H1 (cell line): ENCODE data around the gene KDR. TPM values are rescaled to one million over a fixed set of nuclear protein-coding genes. Genes with fewer than 3 reads are reported as not detected.

Experiments
- CTCF ChIA-PET: fragments of 300-600 bp; sonication (Branson Sonifier 250); formaldehyde crosslinking; loops from one replicate; lab custom pipeline; 2021; ENCODE audit not compliant: partially characterized antibody; lab: Charles Lee
- POLR2A ChIA-PET: fragments of 300-600 bp; sonication (Branson Sonifier 250); formaldehyde crosslinking; loops from one replicate; lab custom pipeline; 2021; ENCODE audit warnings: inconsistent platforms; ENCODE audit not compliant: partially characterized antibody; lab: Charles Lee
- DNase-seq, 2 experiments: peaks; one replicate each; pipeline versions ENCODE4 v3.0.0 to v3.0.0-alpha.2; 2010 to 2022; ENCODE audit warnings: low spot score in 2 of 2, low read depth in 1 of 2, mixed read lengths in 1 of 2
- FAIRE-seq: peaks from 2 replicates; lab custom pipeline; 2011; peaks lifted over from hg19 to GRCh38; lab: Jason Lieb, UNC
- H2AFZ ChIP-seq: 2 replicates; pipeline ENCODE4 v1.8.1; 2012; ENCODE audit warnings: low read length, inconsistent platforms
- H2AK5ac ChIP-seq: 2 replicates; pipeline ENCODE4 v1.6.1; 2013; ENCODE audit warnings: low read depth, low read length
- H2BK120ac ChIP-seq: replicated peaks from 2 replicates; pipeline ENCODE3; 2013; ENCODE audit warnings: low read depth, low read length, inconsistent platforms
- H2BK12ac ChIP-seq: 2 replicates; pipeline ENCODE4 v1.6.1; 2013; ENCODE audit warnings: low read depth, low read length
- H2BK15ac ChIP-seq: 2 replicates; pipeline ENCODE4 v1.6.1; 2013; ENCODE audit warnings: low read length
- H2BK20ac ChIP-seq: 2 replicates; pipeline ENCODE4 v1.6.1; 2013; ENCODE audit warnings: low read length
- H2BK5ac ChIP-seq: 2 replicates; pipeline ENCODE4 v1.6.1; 2013; ENCODE audit warnings: low read depth, low read length
- H3K14ac ChIP-seq: 2 replicates; pipeline ENCODE4 v1.6.1; 2013; ENCODE audit warnings: inconsistent platforms; ENCODE audit not compliant: insufficient read length
- H3K18ac ChIP-seq: 2 replicates; pipeline ENCODE4 v1.6.1; 2013; ENCODE audit warnings: low read length; ENCODE audit errors: extremely low read depth
- H3K23ac ChIP-seq: 2 replicates; pipeline ENCODE4 v1.6.1; 2013; ENCODE audit warnings: inconsistent platforms; ENCODE audit not compliant: insufficient read length
- H3K23me2 ChIP-seq: 2 replicates; pipeline ENCODE4 v1.6.1; 2013; ENCODE audit warnings: low read depth, low read length
- H3K27ac ChIP-seq: 2 replicates; pipeline ENCODE4 v1.6.1; 2011; ENCODE audit warnings: low read depth, low read length, inconsistent platforms
- H3K27me3 ChIP-seq, 4 experiments: replicated peaks in 1 of 4; 1 replicate in 1 of 4; 2 replicates in 3 of 4; pipeline versions ENCODE4 v1.6.1 to v1.8.1; 2011 to 2013; ENCODE audit warnings: low read length in 3 of 4, mild to moderate bottlenecking in 3 of 4, inconsistent platforms in 2 of 4, mixed read lengths in 2 of 4, moderate library complexity in 1 of 4; ENCODE audit not compliant: control insufficient read depth in 3 of 4, insufficient read depth in 3 of 4; ENCODE audit errors: extremely low read depth in 1 of 4
- H3K36me3 ChIP-seq, 4 experiments: 2 replicates each; pipeline versions ENCODE4 v1.6.1 to v1.8.1; 2011 to 2013; ENCODE audit warnings: mild to moderate bottlenecking in 4 of 4, low read length in 3 of 4, moderate library complexity in 2 of 4, control low read depth in 1 of 4, inconsistent platforms in 1 of 4; ENCODE audit not compliant: insufficient read depth in 4 of 4, control insufficient read depth in 2 of 4
- H3K4ac ChIP-seq: replicated peaks from 2 replicates; pipeline ENCODE3; 2013; ENCODE audit warnings: low read length, low read depth, mixed read lengths, inconsistent platforms; ENCODE audit not compliant: insufficient read length
- H3K4me1 ChIP-seq, 4 experiments: replicated peaks in 1 of 4; 1 replicate in 1 of 4; 2 replicates in 3 of 4; pipeline versions ENCODE4 v1.6.1 to v1.8.1; 2011 to 2013; ENCODE audit warnings: low read length in 3 of 4, inconsistent platforms in 2 of 4, mixed read lengths in 1 of 4; ENCODE audit not compliant: insufficient read depth in 4 of 4, control insufficient read depth in 3 of 4
- H3K4me2 ChIP-seq, 2 experiments: 2 replicates each; pipeline versions ENCODE4 v1.6.1 to v1.8.1; 2011 to 2013; ENCODE audit warnings: low read depth in 2 of 2, low read length in 2 of 2, control low read depth in 1 of 2, inconsistent platforms in 1 of 2, mild to moderate bottlenecking in 1 of 2; ENCODE audit not compliant: insufficient read depth in 1 of 2
- H3K4me3 ChIP-seq, 4 experiments: fragments of 200-600, 300-600 bp in 1 of 4; sonication (generic), shearing (Covaris generic), sonication (Bioruptor Twin) in 1 of 4; 2 replicates each; pipeline versions ENCODE4 v1.5.1 to v1.8.1; 2011 to 2016; ENCODE audit warnings: low read length in 4 of 4, low read depth in 3 of 4, control low read depth in 2 of 4, inconsistent platforms in 2 of 4, mild to moderate bottlenecking in 2 of 4, mixed read lengths in 1 of 4, moderate library complexity in 1 of 4; ENCODE audit not compliant: insufficient read depth in 2 of 4; ENCODE audit errors: extremely low read depth in 1 of 4
- H3K56ac ChIP-seq: replicated peaks from 2 replicates; pipeline ENCODE3; 2013; ENCODE audit warnings: low read depth, mild to moderate bottlenecking, mixed read lengths, low read length, inconsistent platforms; ENCODE audit not compliant: insufficient read length
- H3K79me1 ChIP-seq: 2 replicates; pipeline ENCODE4 v1.6.1; 2013; ENCODE audit warnings: low read depth, low read length, control low read depth
- H3K79me2 ChIP-seq, 2 experiments: 2 replicates each; pipeline versions ENCODE4 v1.6.1 to v1.8.1; 2012 to 2013; ENCODE audit warnings: low read length in 2 of 2, mild to moderate bottlenecking in 2 of 2, inconsistent platforms in 1 of 2; ENCODE audit not compliant: insufficient read depth in 2 of 2, control insufficient read depth in 1 of 2
- H3K9ac ChIP-seq, 4 experiments: replicated peaks in 1 of 4; 1 replicate in 1 of 4; 2 replicates in 3 of 4; pipeline versions ENCODE4 v1.6.1 to v1.8.1; 2011 to 2013; ENCODE audit warnings: low read depth in 3 of 4, low read length in 3 of 4, control low read depth in 2 of 4, mild to moderate bottlenecking in 2 of 4, moderate library complexity in 2 of 4, inconsistent platforms in 1 of 4; ENCODE audit errors: extremely low read depth in 1 of 4
- H3K9me3 ChIP-seq, 2 experiments: 2 replicates each; pipeline versions ENCODE4 v1.6.1 to v1.8.1; 2012 to 2013; ENCODE audit warnings: mild to moderate bottlenecking in 2 of 2, moderate library complexity in 2 of 2, control low read depth in 1 of 2, inconsistent platforms in 1 of 2, low read depth in 1 of 2, low read length in 1 of 2, mixed read lengths in 1 of 2; ENCODE audit not compliant: insufficient read depth in 2 of 2
- H4K20me1 ChIP-seq, 2 experiments: replicated peaks in 1 of 2; 2 replicates each; pipeline versions ENCODE3 to v1.8.1; 2011 to 2013; ENCODE audit warnings: inconsistent platforms in 2 of 2, low read length in 2 of 2, mild to moderate bottlenecking in 1 of 2; ENCODE audit not compliant: insufficient read depth in 2 of 2, control insufficient read depth in 1 of 2
- H4K5ac ChIP-seq: 2 replicates; pipeline ENCODE4 v1.6.1; 2013; ENCODE audit warnings: low read length, low read depth, mixed read lengths, inconsistent platforms; ENCODE audit not compliant: insufficient read length
- H4K8ac ChIP-seq: 2 replicates; pipeline ENCODE4 v1.8.0; 2013; ENCODE audit warnings: mild to moderate bottlenecking, moderate library complexity, low read length, inconsistent platforms; ENCODE audit not compliant: insufficient read depth; ENCODE audit errors: extremely low read depth
- H4K91ac ChIP-seq: replicated peaks from 2 replicates; pipeline ENCODE3; 2013; ENCODE audit warnings: low read length, mixed read lengths, inconsistent platforms; ENCODE audit not compliant: insufficient read length
- CBX5 ChIP-seq: fragments of 300-800, 300-1000 bp; sonication (generic); IDR thresholded peaks from 2 replicates; pipeline ENCODE4 v1.7.1; 2016; ENCODE audit warnings: antibody characterized with exemption, low read length, low read depth
- E2F6 ChIP-seq: IDR thresholded peaks from 2 replicates; pipeline ENCODE4 v1.6.1; 2012; ENCODE audit warnings: inconsistent platforms
- FOSL1 ChIP-seq: IDR thresholded peaks from 2 replicates; pipeline ENCODE4 v1.6.1; 2011; ENCODE audit warnings: mild to moderate bottlenecking, low read depth, low read length, moderate library complexity; ENCODE audit not compliant: insufficient read depth
- NANOG ChIP-seq: IDR thresholded peaks from 2 replicates; pipeline ENCODE4 v1.6.1; 2011; ENCODE audit warnings: low read length, low read depth, mild to moderate bottlenecking, inconsistent platforms; ENCODE audit not compliant: insufficient read depth, poor library complexity, severe bottlenecking
- PHF8 ChIP-seq: fragments of 200-600 bp; sonication (generic); conservative IDR thresholded peaks from 2 replicates; pipeline ENCODE4 v1.7.1; 2012; ENCODE audit warnings: low read depth, mild to moderate bottlenecking, inconsistent platforms, low read length, moderate library complexity
- SIRT6 ChIP-seq: IDR thresholded peaks from one replicate; pipeline ENCODE4 v1.7.1; 2012; ENCODE audit warnings: low read length, inconsistent platforms
- SIX5 ChIP-seq: IDR thresholded peaks from 2 replicates; pipeline ENCODE4 v1.6.1; 2011; ENCODE audit warnings: mild to moderate bottlenecking, low read depth, low read length
- TAF1 ChIP-seq: IDR thresholded peaks from 2 replicates; pipeline ENCODE4 v1.6.1; 2011; ENCODE audit warnings: mild to moderate bottlenecking, low read depth, low read length
- TAF7 ChIP-seq: optimal IDR thresholded peaks from 2 replicates; pipeline ENCODE3; 2011; ENCODE audit warnings: low read depth, mild to moderate bottlenecking, inconsistent platforms, low read length, moderate library complexity, borderline replicate concordance
- WGBS, 2 experiments: shearing (Covaris generic) in 1 of 2; methylation state at CpG; one replicate each; pipeline versions ENCODE4 v1.1.6 to v1.1.7; 2013 to 2015; ENCODE audit warnings: low lambda C conversion rate in 2 of 2, mixed read lengths in 2 of 2, inconsistent platforms in 1 of 2, low coverage in 1 of 2, missing lambda C conversion rate in 1 of 2; ENCODE audit not compliant: insufficient replicate concordance in 2 of 2, insufficient coverage in 1 of 2, insufficient read length in 1 of 2; ENCODE audit errors: extremely low coverage in 1 of 2, missing lambda C conversion rate in 1 of 2; 5-methylcytosine and 5-hydroxymethylcytosine counted together
- polyA plus RNA-seq, 7 experiments: library from polyadenylated mRNA; depleted of rRNA in 3 of 7; stranded (reverse) in 5 of 7; unstranded in 2 of 7; fragments of >200 nt in 5 of 7; fragments of 200-250 nt in 2 of 7; gene quantifications; 1 replicate in 5 of 7; 2 replicates in 1 of 7; 4 replicates in 1 of 7; pipeline versions ENCODE4 v1.2.1 to v1.2.3, GENCODE V29; 2011 to 2013; ENCODE audit warnings: missing spikeins in 2 of 7, mixed read lengths in 2 of 7
- total RNA-seq: library from RNA; stranded (reverse); fragmentation: NEBNext Ultra II Directional; extraction: Animal tissue kit (Norgen Biotek cat#: 25700); gene quantifications from 2 replicates; pipeline ENCODE4 v1.2.1, GENCODE V29; 2021

The KDR gene
- total and polyA plus RNA-seq, 2 of the 8 experiments (the other 6 are each of a cell fraction or from before 2014, with no cell fraction given) = 69.3 to 106 TPM

GRCh38 chr4:55089916-55090315, 35.5 kb downstream of the KDR start:
- no peak overlapping the region for H3K56ac ChIP-seq
- no peaks in the 10 kb centered on the region for H3K27me3 ChIP-seq
- H2AK5ac ChIP-seq = no peak overlapping the region
- H3K23me2 ChIP-seq = no peaks in the 10 kb centered on the region
- H3K9me3 ChIP-seq = no peaks in the 10 kb centered on the region
- peaks cover 0 to 3% (median 1%) of the 10 kb centered on the region in 4 experiments; a peak in 2 of 7 replicates for H3K4me1 ChIP-seq
- H3K9ac ChIP-seq = no peak overlapping the region
- H2BK5ac ChIP-seq = no peak overlapping the region
- H4K5ac ChIP-seq = no peak overlapping the region
- no peak overlapping the region for H2BK12ac ChIP-seq
- CTCF ChIA-PET = interaction anchor here (0.9 to 1.4 kb wide), 3 partner anchors 84 to 232 kb away, joined by 4 read pairs; no protein-coding TSS in a partner anchor
- no peak overlapping the region for H3K14ac ChIP-seq
- H3K79me1 ChIP-seq = no peaks in the 10 kb centered on the region
- FAIRE-seq = no peak
- no peak overlapping the region for H4K8ac ChIP-seq
- H4K20me1 ChIP-seq = no peaks in the 10 kb centered on the region
- no peak overlapping the region for H2BK120ac ChIP-seq
- DNase-seq = no peak
- H2BK15ac ChIP-seq = no peak overlapping the region
- H3K4me2 ChIP-seq = no peak overlapping the region
- no peak overlapping the region for H3K4ac ChIP-seq
- no peak overlapping the region for H2AFZ ChIP-seq
- H3K27ac ChIP-seq = no peak overlapping the region
- no peak overlapping the region for H3K4me3 ChIP-seq
- H3K18ac ChIP-seq = no peak overlapping the region
- POLR2A ChIA-PET = interaction anchor here (0.7 to 1.6 kb wide), 3 partner anchors 11 to 194 kb away, joined by 4 to 6 read pairs (median 5); no protein-coding TSS in a partner anchor
- 94% methylated on average over 6 of the region's 6 CpGs; no CpG with 5 or more reads in 1 of the 2 experiments for WGBS, 2 experiments
- H4K91ac ChIP-seq = no peak overlapping the region
- H3K36me3 ChIP-seq = peaks cover 44 to 96% (median 85%) of the 10 kb centered on the region in 4 experiments
- H3K79me2 ChIP-seq = no peaks in the 10 kb centered on the region
- no peak overlapping the region for H3K23ac ChIP-seq
- H2BK20ac ChIP-seq = no peak overlapping the region
- no peak for TF ChIP-seq TAF1
- no peak for TF ChIP-seq PHF8
- no peak for TF ChIP-seq TAF7
- no peak for TF ChIP-seq NANOG
- no peak for TF ChIP-seq SIRT6
- TF ChIP-seq SIX5 = no peak
- TF ChIP-seq CBX5 = no peak
- no peak for TF ChIP-seq FOSL1
- TF ChIP-seq E2F6 = no peak
